H1 (cell line): ENCODE data around the gene TUBGCP6. TPM values are rescaled to one million over a fixed set of nuclear protein-coding genes. Genes with fewer than 3 reads are reported as not detected.

Experiments used
- BCL11A ChIP-seq, 2 experiments: IDR thresholded peaks; one replicate each; pipeline ENCODE4 v1.6.1; 2011; ENCODE audit warnings: low read depth in 2 of 2, low read length in 2 of 2, mild to moderate bottlenecking in 2 of 2
- CBX5 ChIP-seq: fragments of 300-800, 300-1000 bp; sonication (generic); IDR thresholded peaks from 2 replicates; pipeline ENCODE4 v1.7.1; 2016; ENCODE audit warnings: antibody characterized with exemption, low read length, low read depth
- JUND ChIP-seq: IDR thresholded peaks from 2 replicates; pipeline ENCODE4 v1.6.1; 2011; ENCODE audit warnings: mild to moderate bottlenecking, improper control_type of control experiment, low read length
- POLR2A ChIP-seq, 2 experiments: IDR thresholded peaks; 1 replicate in 1 of 2; 2 replicates in 1 of 2; pipeline ENCODE4 v1.6.1; 2011; ENCODE audit warnings: low read depth in 2 of 2, low read length in 2 of 2, mild to moderate bottlenecking in 2 of 2; ENCODE audit errors: control extremely low read depth in 1 of 2
- RAD21 ChIP-seq, 2 experiments: IDR thresholded peaks in 1 of 2; conservative IDR thresholded peaks in 1 of 2; 2 replicates each; pipeline ENCODE4 v1.6.1; 2011; ENCODE audit warnings: low read depth in 2 of 2, low read length in 2 of 2, improper control_type of control experiment in 1 of 2, inconsistent platforms in 1 of 2, mild to moderate bottlenecking in 1 of 2, moderate library complexity in 1 of 2
- RFX5 ChIP-seq: IDR thresholded peaks from 2 replicates; pipeline ENCODE4 v1.6.1; 2011; ENCODE audit warnings: low read depth, low read length, improper control_type of control experiment, borderline replicate concordance
- SAP30 ChIP-seq: fragments of 300-600 bp; sonication (generic); IDR thresholded peaks from 2 replicates; pipeline ENCODE4 v1.7.1; 2012; ENCODE audit warnings: low read length, moderate library complexity, mild to moderate bottlenecking, inconsistent platforms; ENCODE audit not compliant: insufficient read depth, insufficient replicate concordance
- TAF7 ChIP-seq: optimal IDR thresholded peaks from 2 replicates; pipeline ENCODE3; 2011; ENCODE audit warnings: low read depth, mild to moderate bottlenecking, inconsistent platforms, low read length, moderate library complexity, borderline replicate concordance
- polyA plus RNA-seq, 7 experiments: library from polyadenylated mRNA; depleted of rRNA in 3 of 7; stranded (reverse) in 5 of 7; unstranded in 2 of 7; fragments of >200 nt in 5 of 7; fragments of 200-250 nt in 2 of 7; gene quantifications; 1 replicate in 5 of 7; 2 replicates in 1 of 7; 4 replicates in 1 of 7; pipeline versions ENCODE4 v1.2.1 to v1.2.3, GENCODE V29; 2011 to 2013; ENCODE audit warnings: missing spikeins in 2 of 7, mixed read lengths in 2 of 7
- total RNA-seq: library from RNA; stranded (reverse); fragmentation: NEBNext Ultra II Directional; extraction: Animal tissue kit (Norgen Biotek cat#: 25700); gene quantifications from 2 replicates; pipeline ENCODE4 v1.2.1, GENCODE V29; 2021

Gene TUBGCP6
- total and polyA plus RNA-seq, 2 of the 8 experiments (the other 6 are each of a cell fraction or from before 2014, with no cell fraction given) = 24.2 to 24.7 TPM

GRCh38 chr22:50256258-50256862 is 11.5 kb upstream of the TUBGCP6 start (continued):
- TF ChIP-seq CBX5 (no peak), JUND (no peak), RAD21 (IDR thresholded peaks at IDR 0.05 in 1 of 2, conservative IDR thresholded peaks at IDR 0.05 in 1 of 2; ENCODE audit: low read depth in 2 of 2, low read length in 2 of 2) (no peak), TAF7 (no peak), POLR2A (IDR thresholded peaks at IDR 0.05; ENCODE audit: control extremely low read depth in 1 of 2, low read depth in 2 of 2, low read length in 2 of 2) (no peak), SAP30 (no peak), BCL11A (IDR thresholded peaks at IDR 0.05; ENCODE audit: low read depth in 2 of 2, low read length in 2 of 2) (no peak), RFX5 (no peak)
